ENCODE data around the gene SPZ1.
"Not testable (repeated sequence)": the region's sequence is repeated elsewhere in the genome, so short reads cannot be mapped to it uniquely, and the experiment has no call there.

Gene SPZ1

GRCh38 chr5:80341016-80341775 lies 21.4 kb downstream of the SPZ1 start:
- H3K27me3 ChIP-seq (ENCODE audit: insufficient read depth, low read length) = no peaks in the 10 kb centered on the region
- H3K4me3 ChIP-seq (ENCODE audit: low read length) = no peak overlapping the region
- H3K36me3 ChIP-seq (ENCODE audit: insufficient read depth, low read depth, low read length) = no peaks in the 10 kb centered on the region
- no peak overlapping the region for H3K27ac ChIP-seq (ENCODE audit: low read length)
- H3K4me1 ChIP-seq (ENCODE audit: insufficient read depth, low read length) = no peaks in the 10 kb centered on the region
- no peaks in the 10 kb centered on the region for H3K9me3 ChIP-seq (ENCODE audit: insufficient read depth, low read depth, low read length)
- H3K9ac ChIP-seq (ENCODE audit: low read depth, low read length) = no peak overlapping the region

- no peak overlapping the region for H3K9ac ChIP-seq (ENCODE audit: low read depth, low read length)
- H3K27ac ChIP-seq (ENCODE audit: low read length) = no peak overlapping the region
- H3K27me3 ChIP-seq (ENCODE audit: insufficient read depth, low read length) = no peaks in the 10 kb centered on the region
- no peak overlapping the region for H3K4me3 ChIP-seq (ENCODE audit: low read length)
- H3K4me1 ChIP-seq (ENCODE audit: insufficient read depth, low read length) = no peaks in the 10 kb centered on the region
- H3K9me3 ChIP-seq (ENCODE audit: insufficient read depth, low read depth, low read length) = no peaks in the 10 kb centered on the region
- H3K36me3 ChIP-seq (ENCODE audit: insufficient read depth, low read depth, low read length) = no peaks in the 10 kb centered on the region
Measured at GRCh38 chr5:80343067-80343466, 23.3 kb downstream of the SPZ1 start.

GRCh38 chr5:80346055-80346454 lies 26.3 kb downstream of the SPZ1 start:
- H3K9ac ChIP-seq (ENCODE audit: low read depth, low read length) = no peak overlapping the region
- no peaks in the 10 kb centered on the region for H3K36me3 ChIP-seq (ENCODE audit: insufficient read depth, low read depth, low read length)
- H3K9me3 ChIP-seq (ENCODE audit: insufficient read depth, low read depth, low read length) = no peaks in the 10 kb centered on the region
- H3K27ac ChIP-seq (ENCODE audit: low read length) = no peak overlapping the region
- H3K4me3 ChIP-seq (ENCODE audit: low read length) = no peak overlapping the region
- H3K4me1 ChIP-seq (ENCODE audit: insufficient read depth, low read length) = no peaks in the 10 kb centered on the region
- H3K27me3 ChIP-seq (ENCODE audit: insufficient read depth, low read length) = no peaks in the 10 kb centered on the region

GRCh38 chr5:80348171-80348570 lies 28.4 kb downstream of the SPZ1 start:
- no peaks in the 10 kb centered on the region for H3K36me3 ChIP-seq (ENCODE audit: insufficient read depth, low read depth, low read length)
- no peaks in the 10 kb centered on the region for H3K9me3 ChIP-seq (ENCODE audit: insufficient read depth, low read depth, low read length)
- H3K27ac ChIP-seq (ENCODE audit: low read length) = no peak overlapping the region
- no peaks in the 10 kb centered on the region for H3K27me3 ChIP-seq (ENCODE audit: insufficient read depth, low read length)
- H3K4me3 ChIP-seq (ENCODE audit: low read length) = no peak overlapping the region
- no peak overlapping the region for H3K9ac ChIP-seq (ENCODE audit: low read depth, low read length)
- no peaks in the 10 kb centered on the region for H3K4me1 ChIP-seq (ENCODE audit: insufficient read depth, low read length)

GRCh38 chr5:80351019-80351418 lies 31.2 kb downstream of the SPZ1 start:
- H3K36me3 ChIP-seq (ENCODE audit: insufficient read depth, low read depth, low read length); H3K9me3 ChIP-seq (ENCODE audit: insufficient read depth, low read depth, low read length); H3K4me3 ChIP-seq (ENCODE audit: low read length); H3K4me1 ChIP-seq (ENCODE audit: insufficient read depth, low read length); H3K9ac ChIP-seq (ENCODE audit: low read depth, low read length); H3K27me3 ChIP-seq (ENCODE audit: insufficient read depth, low read length); H3K27ac ChIP-seq (ENCODE audit: low read length): not testable (repeated sequence)

GRCh38 chr5:80355686-80356085 lies 35.9 kb downstream of the SPZ1 start:
- Histone ChIP-seq H3K9ac (ENCODE audit: low read depth, low read length) (no peak overlapping the region), H3K4me1 (ENCODE audit: insufficient read depth, low read length) (no peaks in the 10 kb centered on the region), H3K27me3 (ENCODE audit: insufficient read depth, low read length) (no peaks in the 10 kb centered on the region), H3K36me3 (ENCODE audit: insufficient read depth, low read depth, low read length) (no peaks in the 10 kb centered on the region), H3K9me3 (ENCODE audit: insufficient read depth, low read depth, low read length) (no peaks in the 10 kb centered on the region), H3K4me3 (ENCODE audit: low read length) (no peak overlapping the region), H3K27ac (ENCODE audit: low read length) (no peak overlapping the region)

- Histone ChIP-seq H3K4me1 (ENCODE audit: insufficient read depth, low read length) (no peaks in the 10 kb centered on the region), H3K4me3 (ENCODE audit: low read length) (no peak overlapping the region), H3K27me3 (ENCODE audit: insufficient read depth, low read length) (no peaks in the 10 kb centered on the region), H3K9me3 (ENCODE audit: insufficient read depth, low read depth, low read length) (no peaks in the 10 kb centered on the region), H3K27ac (ENCODE audit: low read length) (no peak overlapping the region), H3K36me3 (ENCODE audit: insufficient read depth, low read depth, low read length) (no peaks in the 10 kb centered on the region), H3K9ac (ENCODE audit: low read depth, low read length) (no peak overlapping the region)
Measured at GRCh38 chr5:80357671-80358070, 37.9 kb downstream of the SPZ1 start.

GRCh38 chr5:80360914-80361444 lies 41.2 kb downstream of the SPZ1 start:
- no peaks in the 10 kb centered on the region for H3K4me1 ChIP-seq (ENCODE audit: insufficient read depth, low read length)
- no peaks in the 10 kb centered on the region for H3K36me3 ChIP-seq (ENCODE audit: insufficient read depth, low read depth, low read length)
- no peak overlapping the region for H3K9ac ChIP-seq (ENCODE audit: low read depth, low read length)
- H3K4me3 ChIP-seq (ENCODE audit: low read length) = no peak overlapping the region
- H3K27ac ChIP-seq (ENCODE audit: low read length) = no peak overlapping the region
- no peaks in the 10 kb centered on the region for H3K27me3 ChIP-seq (ENCODE audit: insufficient read depth, low read length)
- H3K9me3 ChIP-seq (ENCODE audit: insufficient read depth, low read depth, low read length) = no peaks in the 10 kb centered on the region

- Histone ChIP-seq H3K27ac (ENCODE audit: low read length) (no peak overlapping the region), H3K9ac (ENCODE audit: low read depth, low read length) (no peak overlapping the region), H3K9me3 (ENCODE audit: insufficient read depth, low read depth, low read length) (no peaks in the 10 kb centered on the region), H3K4me1 (ENCODE audit: insufficient read depth, low read length) (no peaks in the 10 kb centered on the region; the same call in 1 of the 2 replicates), H3K27me3 (ENCODE audit: insufficient read depth, low read length) (no peaks in the 10 kb centered on the region), H3K36me3 (ENCODE audit: insufficient read depth, low read depth, low read length) (no peaks in the 10 kb centered on the region), H3K4me3 (ENCODE audit: low read length) (no peak overlapping the region)
Measured at GRCh38 chr5:80364892-80365291, 45.1 kb downstream of the SPZ1 start.

GRCh38 chr5:80368661-80369480 lies 49.1 kb downstream of the SPZ1 start:
- H3K27ac ChIP-seq (ENCODE audit: low read length) = no peak overlapping the region
- no peaks in the 10 kb centered on the region; the same call in 1 of the 2 replicates for H3K4me1 ChIP-seq (ENCODE audit: insufficient read depth, low read length)
- H3K9me3 ChIP-seq (ENCODE audit: insufficient read depth, low read depth, low read length) = no peaks in the 10 kb centered on the region
- H3K4me3 ChIP-seq (ENCODE audit: low read length) = no peak overlapping the region
- no peak overlapping the region for H3K9ac ChIP-seq (ENCODE audit: low read depth, low read length)
- H3K27me3 ChIP-seq (ENCODE audit: insufficient read depth, low read length) = no peaks in the 10 kb centered on the region
- no peaks in the 10 kb centered on the region for H3K36me3 ChIP-seq (ENCODE audit: insufficient read depth, low read depth, low read length)

GRCh38 chr5:80369521-80369920 lies 49.7 kb downstream of the SPZ1 start:
- H3K27me3 ChIP-seq (ENCODE audit: insufficient read depth, low read length) = no peaks in the 10 kb centered on the region
- no peak overlapping the region for H3K4me3 ChIP-seq (ENCODE audit: low read length)
- H3K9me3 ChIP-seq (ENCODE audit: insufficient read depth, low read depth, low read length) = no peaks in the 10 kb centered on the region
- H3K36me3 ChIP-seq (ENCODE audit: insufficient read depth, low read depth, low read length) = no peaks in the 10 kb centered on the region
- H3K9ac ChIP-seq (ENCODE audit: low read depth, low read length) = no peak overlapping the region
- H3K27ac ChIP-seq (ENCODE audit: low read length) = no peak overlapping the region
- no peaks in the 10 kb centered on the region; the same call in 1 of the 2 replicates for H3K4me1 ChIP-seq (ENCODE audit: insufficient read depth, low read length)

GRCh38 chr5:80370390-80370789 lies 50.6 kb downstream of the SPZ1 start:
- Histone ChIP-seq H3K27ac (ENCODE audit: low read length) (no peak overlapping the region), H3K36me3 (ENCODE audit: insufficient read depth, low read depth, low read length) (no peaks in the 10 kb centered on the region), H3K4me1 (ENCODE audit: insufficient read depth, low read length) (no peaks in the 10 kb centered on the region; the same call in 1 of the 2 replicates), H3K9ac (ENCODE audit: low read depth, low read length) (no peak overlapping the region), H3K27me3 (ENCODE audit: insufficient read depth, low read length) (no peaks in the 10 kb centered on the region), H3K9me3 (ENCODE audit: insufficient read depth, low read depth, low read length) (no peaks in the 10 kb centered on the region), H3K4me3 (ENCODE audit: low read length) (no peak overlapping the region)
